GM04504 (cell line): ENCODE data around the gene P3H3.

Source experiments
- DNase-seq: peaks from one replicate; pipeline ENCODE4 v3.0.0-alpha.2; 2012; ENCODE audit warnings: low read depth

The P3H3 gene

DNA sequence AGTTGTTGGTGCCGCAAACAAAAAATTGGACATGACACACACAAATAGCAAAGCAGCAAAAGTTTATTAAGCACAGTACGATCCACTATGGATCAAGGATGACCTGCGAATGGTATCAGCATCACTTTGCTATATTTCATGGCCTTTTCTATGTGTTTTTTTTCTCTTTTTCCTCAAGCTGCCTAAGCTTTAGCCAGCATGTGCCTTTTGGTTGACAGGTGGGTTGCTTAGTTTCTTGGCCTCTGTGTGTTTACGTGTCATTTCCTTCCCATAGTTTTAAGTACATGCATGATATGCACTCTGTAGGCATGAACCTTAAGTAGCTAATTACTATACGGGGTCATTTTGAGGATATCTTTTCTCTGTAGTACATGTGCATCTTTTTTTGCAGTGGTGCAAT lies 29.1 kb upstream of the P3H3 start:
- no peak for DNase-seq

DNA sequence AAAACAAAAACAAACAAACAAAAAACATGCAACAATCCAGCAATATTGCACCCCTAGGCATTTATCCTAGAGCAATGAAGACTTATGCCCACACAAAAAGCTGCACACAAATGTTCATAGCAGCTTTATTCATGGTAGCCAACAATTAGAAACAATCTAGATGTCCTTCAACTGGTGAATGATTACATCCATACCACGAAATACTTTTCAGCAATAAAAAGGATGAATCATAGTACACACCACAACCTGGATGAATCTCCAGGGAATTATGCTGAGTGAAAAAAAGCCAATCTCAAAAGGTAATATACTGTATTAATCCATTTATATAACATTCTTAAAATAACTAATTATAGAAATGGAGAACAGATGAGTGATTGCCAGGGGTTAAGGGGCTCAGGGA lies 21.0 kb upstream of the P3H3 start:
- no peak for DNase-seq

DNA sequence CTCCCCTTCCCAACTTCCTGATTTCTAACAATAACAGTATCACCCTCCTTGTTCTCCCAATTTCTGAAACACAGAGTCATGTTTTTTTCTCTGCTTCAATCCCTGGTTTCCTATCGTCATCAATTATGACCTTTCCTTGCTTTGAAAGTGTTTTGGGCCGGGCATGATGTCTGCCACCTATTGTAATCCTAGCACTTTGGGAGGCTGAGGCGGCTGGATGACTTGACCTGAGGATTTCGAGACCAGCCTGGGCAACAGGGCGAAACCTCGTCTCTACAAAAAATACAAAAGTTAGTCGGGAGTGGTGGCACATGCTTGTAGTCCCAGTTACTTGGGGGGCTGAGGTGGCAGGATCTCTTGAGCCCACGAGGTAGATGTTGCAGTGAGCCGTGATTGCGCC lies 19.2 kb upstream of the P3H3 start:
- DNase-seq, result no peak

GRCh38 chr12:6810758-6811157 lies 17.4 kb upstream of the P3H3 start:
- DNase-seq, result no peak

DNA sequence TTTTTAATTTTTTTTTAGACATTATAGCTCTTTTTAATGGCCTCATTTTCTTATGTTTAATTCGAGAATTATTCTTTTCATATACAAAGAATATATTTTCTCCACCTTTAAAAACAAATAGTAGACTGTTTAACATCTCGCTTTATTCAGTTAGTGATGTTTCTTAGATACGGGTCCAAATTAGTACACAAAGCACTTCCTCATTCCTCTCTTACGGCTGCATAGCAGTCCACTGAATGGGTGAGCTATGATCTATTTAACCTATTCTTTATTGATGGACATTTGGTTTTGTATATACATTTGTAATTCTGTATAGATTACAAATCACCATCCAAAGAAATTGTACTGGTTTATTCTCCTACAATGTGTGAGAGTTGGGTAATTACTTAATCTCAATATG lies 14.8 kb upstream of the P3H3 start:
- DNase-seq, result no peak

DNA sequence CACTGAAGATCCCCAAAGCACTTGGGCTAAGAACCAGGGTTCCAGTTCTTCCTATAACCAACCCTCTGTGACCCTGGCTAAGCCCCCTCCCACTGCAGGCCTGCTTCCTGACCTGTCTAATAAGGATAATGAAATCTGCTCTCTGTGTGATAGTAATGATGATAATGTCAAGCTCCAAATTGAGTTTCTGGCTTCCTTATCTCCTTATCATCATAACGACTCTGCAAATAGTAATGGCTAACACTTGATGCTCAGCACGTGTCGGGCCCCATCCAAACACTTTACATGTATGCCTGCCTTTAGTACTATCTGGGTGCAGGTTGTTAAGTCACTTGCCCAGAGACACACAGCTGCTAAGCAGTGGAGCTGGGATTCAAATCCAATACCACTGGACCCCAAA lies 11.6 kb upstream of the P3H3 start:
- no peak for DNase-seq

GRCh38 chr12:6817098-6817497 lies 11.1 kb upstream of the P3H3 start:
- no peak for DNase-seq

- DNase-seq, result no peak
Observed at GRCh38 chr12:6817662-6818157, 10.5 kb upstream of the P3H3 start.

- no peak for DNase-seq
Observed at GRCh38 chr12:6818222-6818621, 10.0 kb upstream of the P3H3 start.

DNA sequence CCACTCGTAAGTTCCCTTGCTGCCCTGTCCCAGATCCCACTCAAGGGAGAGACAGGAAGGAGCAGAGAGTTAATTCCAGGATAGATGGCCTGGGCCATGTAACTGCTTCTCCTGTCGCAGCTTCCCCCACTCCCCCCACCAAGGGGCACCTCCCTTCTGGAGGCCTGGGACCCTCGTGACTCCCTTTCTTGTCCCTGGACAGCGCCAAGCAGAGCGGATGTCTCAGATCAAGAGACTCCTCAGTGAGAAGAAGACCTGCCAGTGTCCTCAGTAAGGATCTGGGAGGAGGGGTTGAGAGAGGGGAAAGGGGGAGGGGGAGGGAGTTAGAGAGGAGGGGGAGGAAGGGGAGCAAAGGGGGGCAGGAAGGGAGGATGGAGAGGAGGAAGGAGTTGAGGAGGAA lies 9.6 kb upstream of the P3H3 start:
- no peak for DNase-seq

- DNase-seq, result no peak
Observed at GRCh38 chr12:6819106-6820030, 8.8 kb upstream of the P3H3 start.

- DNase-seq, result no peak
Observed at GRCh38 chr12:6820166-6820565, 8.0 kb upstream of the P3H3 start.

- DNase-seq, result no peak
Observed at GRCh38 chr12:6821591-6822425, 6.4 kb upstream of the P3H3 start, which contains the start of gene GPR162. TSS of gene GPR162 (plus strand) at chr12:6821821. CDS start at chr12:6823899, 2,078 bp downstream.

DNA sequence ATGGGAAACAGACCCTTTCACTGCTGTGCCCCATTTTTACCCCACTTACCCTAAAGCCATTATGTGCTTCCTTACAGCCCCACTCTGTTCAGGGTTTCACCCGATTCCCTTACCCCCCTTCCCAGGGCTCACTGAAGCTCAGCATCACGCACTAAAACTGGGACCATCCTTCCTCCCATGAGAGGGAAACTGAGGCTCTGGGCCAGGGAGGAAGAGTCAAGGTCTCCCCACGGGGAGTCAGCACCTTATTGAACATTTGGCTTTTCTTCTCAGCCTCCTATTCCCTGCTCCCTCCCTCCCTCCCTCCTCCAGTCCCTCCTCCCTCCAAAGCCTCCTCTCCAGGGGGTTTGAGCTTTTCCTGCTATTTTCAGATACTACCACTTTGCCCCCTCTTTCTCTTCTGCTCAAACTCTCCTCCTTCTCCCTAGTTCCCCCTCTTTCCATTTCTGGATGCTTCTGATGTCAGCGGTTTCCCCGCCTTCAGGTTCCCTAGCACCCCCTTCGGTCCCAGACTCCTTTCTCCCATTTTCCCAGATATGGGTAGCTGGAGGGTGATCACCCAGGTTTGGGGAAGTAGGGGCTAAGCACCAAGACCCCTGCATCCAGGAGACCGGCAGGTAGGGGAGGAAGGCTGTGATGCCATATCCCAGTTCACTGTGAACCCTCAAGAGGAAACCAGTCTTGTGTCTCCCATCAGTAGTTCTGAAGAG lies 5.6 kb upstream of the P3H3 start:
- DNase-seq, result no peak

DNA sequence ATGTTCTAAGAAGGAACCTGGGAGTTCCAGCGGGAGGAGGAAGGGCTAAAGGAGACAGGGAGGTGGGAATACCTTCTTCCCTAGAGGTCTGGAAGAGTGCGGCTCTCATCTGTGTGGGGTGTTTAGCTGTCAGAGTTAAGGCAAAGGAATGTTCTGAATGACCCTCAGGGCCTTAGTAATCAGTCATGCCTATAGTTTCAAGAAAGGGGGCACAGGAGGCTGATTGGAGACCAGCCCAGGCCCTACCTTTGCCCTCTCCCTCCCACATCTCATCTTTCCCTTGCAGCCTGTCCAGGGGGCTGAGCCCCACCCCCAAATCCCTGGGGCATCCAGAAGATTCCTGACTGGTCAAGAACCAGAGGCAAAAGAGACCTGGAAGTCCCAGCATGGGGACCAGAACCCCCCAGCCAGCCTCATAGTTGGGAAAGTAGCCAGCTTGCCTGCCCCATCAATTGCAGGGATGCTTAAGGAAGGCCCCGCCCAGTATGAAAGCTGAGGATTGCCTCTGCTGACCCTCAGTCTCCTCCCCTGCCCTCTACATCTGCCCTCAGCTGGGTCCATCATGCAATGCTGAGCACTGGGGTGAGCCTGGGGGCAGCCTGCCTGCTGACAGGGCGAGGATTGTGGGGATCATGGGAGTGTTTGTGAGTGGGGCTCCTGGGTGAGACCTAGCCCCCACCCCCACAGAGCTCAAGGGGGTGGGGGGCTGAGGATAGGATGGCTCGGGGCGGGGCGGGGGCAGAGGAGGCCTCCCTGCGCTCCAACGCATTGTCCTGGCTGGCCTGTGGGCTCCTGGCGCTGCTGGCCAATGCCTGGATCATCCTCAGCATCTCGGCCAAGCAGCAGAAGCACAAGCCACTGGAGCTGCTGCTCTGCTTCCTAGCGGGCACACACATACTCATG lies 4.8 kb upstream of the P3H3 start:
- no peak for DNase-seq

DNA sequence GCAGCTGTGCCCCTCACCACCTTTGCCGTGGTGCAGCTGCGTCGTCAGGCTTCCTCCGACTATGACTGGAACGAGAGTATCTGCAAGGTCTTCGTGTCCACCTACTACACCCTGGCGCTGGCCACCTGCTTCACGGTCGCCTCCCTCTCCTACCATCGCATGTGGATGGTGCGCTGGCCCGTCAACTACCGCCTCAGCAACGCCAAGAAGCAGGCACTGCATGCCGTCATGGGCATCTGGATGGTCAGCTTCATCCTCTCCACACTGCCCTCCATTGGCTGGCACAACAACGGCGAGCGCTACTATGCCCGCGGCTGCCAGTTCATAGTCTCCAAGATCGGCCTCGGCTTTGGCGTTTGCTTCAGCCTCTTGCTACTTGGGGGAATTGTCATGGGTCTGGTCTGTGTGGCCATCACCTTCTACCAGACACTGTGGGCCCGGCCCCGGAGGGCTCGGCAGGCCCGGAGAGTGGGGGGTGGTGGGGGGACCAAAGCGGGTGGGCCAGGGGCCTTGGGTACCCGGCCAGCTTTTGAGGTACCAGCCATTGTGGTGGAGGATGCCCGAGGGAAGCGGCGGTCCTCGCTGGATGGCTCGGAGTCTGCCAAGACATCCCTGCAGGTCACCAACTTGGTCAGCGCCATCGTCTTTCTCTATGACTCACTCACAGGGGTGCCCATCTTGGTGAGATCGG lies 4.0 kb upstream of the P3H3 start:
- no peak for DNase-seq

- DNase-seq, result peak; percentile 11
Observed at GRCh38 chr12:6824901-6825381, 3.3 kb upstream of the P3H3 start.

DNA sequence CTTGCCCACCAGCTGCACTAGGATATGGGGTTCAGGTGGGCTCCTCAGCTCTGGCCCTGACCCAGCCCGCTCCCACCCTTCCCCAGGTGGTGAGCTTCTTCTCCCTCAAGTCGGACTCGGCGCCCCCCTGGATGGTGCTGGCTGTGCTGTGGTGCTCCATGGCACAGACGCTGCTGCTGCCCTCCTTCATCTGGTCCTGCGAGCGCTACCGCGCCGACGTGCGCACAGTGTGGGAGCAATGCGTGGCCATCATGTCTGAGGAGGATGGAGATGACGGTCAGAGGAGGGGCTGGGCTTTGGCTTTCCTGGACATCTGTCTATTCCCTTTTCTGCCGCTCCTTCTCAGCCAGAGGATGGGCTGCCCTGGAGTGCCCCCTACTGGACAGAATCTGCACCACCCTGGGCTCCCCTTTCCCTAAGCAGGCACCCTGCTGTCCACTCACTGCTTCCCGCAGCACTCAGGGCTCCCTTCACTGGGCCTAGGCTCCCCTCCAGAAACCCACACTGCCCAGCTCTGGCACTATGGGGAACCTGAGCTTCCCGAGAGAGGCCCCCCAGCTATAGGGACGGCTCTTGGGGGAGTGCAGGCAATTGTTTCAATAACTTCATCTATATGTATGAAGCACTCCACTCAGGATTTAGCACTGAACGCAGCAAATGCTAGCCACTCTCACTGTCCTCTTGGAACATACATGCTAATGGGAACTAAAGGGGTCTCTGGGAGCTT lies 2.6 kb upstream of the P3H3 start:
- DNase-seq, result peak; percentile 68

DNA sequence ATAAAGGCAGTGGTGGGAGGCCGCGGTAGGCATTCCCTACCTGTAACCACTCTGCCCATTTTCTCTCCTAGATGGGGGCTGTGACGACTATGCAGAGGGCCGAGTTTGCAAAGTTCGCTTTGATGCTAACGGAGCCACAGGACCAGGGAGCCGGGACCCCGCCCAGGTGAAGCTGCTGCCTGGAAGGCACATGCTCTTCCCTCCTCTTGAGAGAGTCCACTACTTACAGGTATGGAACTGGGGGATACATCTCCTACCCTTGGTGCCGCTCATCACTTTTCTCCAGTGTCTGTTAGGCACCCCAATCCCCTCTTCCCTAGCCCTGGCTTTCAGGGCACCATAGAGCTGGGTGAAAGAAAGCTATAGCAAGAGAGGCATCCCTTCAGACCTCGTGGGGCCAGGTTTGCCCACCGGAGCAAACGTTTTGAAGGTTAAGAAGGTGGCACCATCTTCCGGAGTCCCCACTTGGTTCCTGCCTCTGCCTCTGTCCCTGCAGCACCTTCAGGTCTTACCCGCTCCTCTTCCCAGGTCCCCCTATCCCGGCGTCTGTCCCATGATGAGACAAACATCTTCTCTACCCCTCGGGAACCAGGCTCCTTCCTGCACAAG lies 2.0 kb upstream of the P3H3 start:
- no peak for DNase-seq
